SJSA1 (cell line): ENCODE data around the gene APC. TPM values are rescaled to one million over a fixed set of nuclear protein-coding genes. Genes with fewer than 3 reads are reported as not detected.

Source experiments
- DNase-seq, 2 experiments: peaks; one replicate each; pipeline ENCODE4 v3.0.0-alpha.2; 2015 to 2020; ENCODE audit warnings: low spot score in 2 of 2, low read depth in 1 of 2
- H3K27ac ChIP-seq: fragments of 250-450 bp; sonication (Bioruptor Pico); 2 replicates; pipeline ENCODE4 v1.5.1; 2020; ENCODE audit warnings: mild to moderate bottlenecking, moderate library complexity
- H3K27me3 ChIP-seq: fragments of 250-450 bp; sonication (Bioruptor Pico); replicated peaks from 2 replicates; pipeline ENCODE4 v1.5.1; 2020; ENCODE audit warnings: mild to moderate bottlenecking, moderate library complexity
- H3K36me3 ChIP-seq: fragments of 250-450 bp; sonication (Bioruptor Pico); 2 replicates; pipeline ENCODE4 v1.5.1; 2020; ENCODE audit warnings: mild to moderate bottlenecking
- H3K4me1 ChIP-seq: fragments of 250-450 bp; sonication (Bioruptor Pico); replicated peaks from 2 replicates; pipeline ENCODE4 v1.6.1; 2021; ENCODE audit warnings: mild to moderate bottlenecking
- H3K4me3 ChIP-seq: fragments of 250-450 bp; sonication (Bioruptor Pico); 2 replicates; pipeline ENCODE4 v1.5.1; 2020; ENCODE audit warnings: mild to moderate bottlenecking
- H3K9me3 ChIP-seq: fragments of 250-450 bp; sonication (Bioruptor Pico); replicated peaks from 2 replicates; pipeline ENCODE4 v1.5.1; 2020; ENCODE audit warnings: mild to moderate bottlenecking
- total RNA-seq: library from RNA; depleted of rRNA; stranded (reverse); fragments of >200 nt; shearing (Covaris generic); gene quantifications from 2 replicates; pipeline ENCODE4 v1.2.3, GENCODE V29; 2014

APC gene
- total RNA-seq, 1 experiment from 2014 or later, result 44.7 TPM

GRCh38 chr5:112733586-112733985, 4.1 kb upstream of the APC start:
- peaks cover 21% of the 10 kb centered on the region; the same call in 1 of the 2 replicates for H3K4me1 ChIP-seq
- no peak overlapping the region for H3K27ac ChIP-seq
- no peaks in the 10 kb centered on the region for H3K36me3 ChIP-seq
- H3K4me3 ChIP-seq, result no peak overlapping the region
- no peaks in the 10 kb centered on the region for H3K9me3 ChIP-seq
- no peak for DNase-seq
- H3K27me3 ChIP-seq, result no peaks in the 10 kb centered on the region

GRCh38 chr5:112734597-112734996, 3.1 kb upstream of the APC start:
- Histone ChIP-seq H3K27ac (no peak overlapping the region), H3K4me3 (no peak overlapping the region), H3K4me1 (peaks cover 22% of the 10 kb centered on the region; the same call in 1 of the 2 replicates), H3K9me3 (no peaks in the 10 kb centered on the region), H3K36me3 (no peaks in the 10 kb centered on the region), H3K27me3 (no peaks in the 10 kb centered on the region)
- DNase-seq, result no peak

DNA sequence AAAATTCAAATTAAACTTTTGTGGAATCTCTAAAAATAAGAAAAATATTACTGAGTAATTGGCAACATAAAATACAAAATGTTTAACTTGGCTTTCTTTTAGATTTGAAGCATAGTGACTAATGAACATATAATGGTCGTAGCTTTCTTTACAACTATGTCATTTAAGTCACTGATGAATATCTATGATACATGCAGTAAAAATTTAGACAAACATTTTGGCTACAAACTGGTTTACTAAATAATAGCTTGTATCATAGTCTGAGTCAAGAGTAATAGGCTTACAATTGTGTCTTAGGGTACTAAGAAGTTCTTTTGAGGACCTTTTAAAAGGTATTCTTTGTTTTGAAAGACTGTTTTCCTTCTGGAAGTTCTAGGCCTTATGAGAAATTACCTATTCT, 2.0 kb upstream of the APC start:
- Histone ChIP-seq H3K4me3 (no peak overlapping the region), H3K9me3 (no peaks in the 10 kb centered on the region), H3K4me1 (peaks cover 22% of the 10 kb centered on the region; the same call in 1 of the 2 replicates), H3K36me3 (no peaks in the 10 kb centered on the region), H3K27me3 (no peaks in the 10 kb centered on the region), H3K27ac (no peak overlapping the region)
- DNase-seq, result peak in 1 of 2 experiments; percentile 46

- H3K4me3 ChIP-seq, result peak overlapping the region; percentile 48
- H3K36me3 ChIP-seq, result no peaks in the 10 kb centered on the region
- DNase-seq, result no peak
- H3K9me3 ChIP-seq, result no peaks in the 10 kb centered on the region
- H3K4me1 ChIP-seq, result peaks cover 22% of the 10 kb centered on the region; the same call in 1 of the 2 replicates
- H3K27ac ChIP-seq, result peak overlapping the region; percentile 15; the same call in 1 of the 2 replicates
- H3K27me3 ChIP-seq, result no peaks in the 10 kb centered on the region
Measured at GRCh38 chr5:112737070-112737462, 619 bp upstream of the APC start.

DNA sequence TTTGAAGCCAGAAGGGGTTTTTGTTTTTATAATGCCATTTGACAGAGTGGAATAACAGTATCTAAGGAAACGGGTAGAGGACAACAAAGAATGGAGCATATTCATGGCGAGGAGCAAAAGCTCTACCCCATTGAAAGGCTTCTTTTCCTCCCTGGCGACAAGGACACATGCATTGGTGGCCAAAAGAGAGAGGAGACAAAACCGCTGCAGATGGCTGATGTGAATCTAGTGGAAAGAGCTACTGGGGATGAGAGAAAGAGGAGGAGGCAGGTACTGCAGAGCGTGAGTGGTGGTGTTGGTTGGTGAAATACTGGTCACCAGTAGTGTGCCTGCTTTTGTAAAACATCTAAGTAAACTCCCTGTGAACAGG, 491 bp downstream of the APC start:
- Histone ChIP-seq H3K4me1 (peaks cover 22% of the 10 kb centered on the region; the same call in 1 of the 2 replicates), H3K36me3 (no peaks in the 10 kb centered on the region), H3K4me3 (peak overlapping the region; percentile 48), H3K27ac (no peak overlapping the region), H3K9me3 (no peaks in the 10 kb centered on the region), H3K27me3 (no peaks in the 10 kb centered on the region)
- DNase-seq, result no peak

DNA sequence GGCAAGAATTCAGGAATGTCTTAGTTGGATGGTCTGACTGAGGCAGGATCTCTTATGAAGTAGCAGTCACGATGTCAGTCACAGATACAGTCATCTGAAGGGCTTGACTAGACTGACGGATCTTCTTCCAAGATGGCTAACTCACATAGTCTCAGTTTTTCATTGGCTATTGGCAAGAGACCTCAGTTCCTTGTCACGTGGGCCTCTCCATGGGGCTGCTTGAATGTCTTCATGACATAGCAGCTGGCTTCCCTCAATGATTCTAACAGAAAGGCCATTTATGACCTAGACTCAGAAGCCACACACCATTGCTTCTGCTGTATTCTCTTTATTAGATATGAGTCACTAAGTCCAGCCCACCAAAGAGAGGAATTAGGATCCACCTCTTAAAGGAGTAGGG, 4.7 kb downstream of the APC start:
- no peak for DNase-seq
- Histone ChIP-seq H3K27ac (no peak overlapping the region), H3K36me3 (no peaks in the 10 kb centered on the region), H3K4me3 (no peak overlapping the region), H3K9me3 (no peaks in the 10 kb centered on the region), H3K27me3 (no peaks in the 10 kb centered on the region), H3K4me1 (peaks cover 6% of the 10 kb centered on the region; the same call in 1 of the 2 replicates)

GRCh38 chr5:112743631-112744030, 5.9 kb downstream of the APC start:
- Histone ChIP-seq H3K9me3 (no peaks in the 10 kb centered on the region), H3K27ac (no peak overlapping the region), H3K4me1 (peaks cover under 1% of the 10 kb centered on the region; the same call in 1 of the 2 replicates), H3K36me3 (no peaks in the 10 kb centered on the region), H3K4me3 (no peak overlapping the region), H3K27me3 (no peaks in the 10 kb centered on the region)
- DNase-seq, result no peak

DNA sequence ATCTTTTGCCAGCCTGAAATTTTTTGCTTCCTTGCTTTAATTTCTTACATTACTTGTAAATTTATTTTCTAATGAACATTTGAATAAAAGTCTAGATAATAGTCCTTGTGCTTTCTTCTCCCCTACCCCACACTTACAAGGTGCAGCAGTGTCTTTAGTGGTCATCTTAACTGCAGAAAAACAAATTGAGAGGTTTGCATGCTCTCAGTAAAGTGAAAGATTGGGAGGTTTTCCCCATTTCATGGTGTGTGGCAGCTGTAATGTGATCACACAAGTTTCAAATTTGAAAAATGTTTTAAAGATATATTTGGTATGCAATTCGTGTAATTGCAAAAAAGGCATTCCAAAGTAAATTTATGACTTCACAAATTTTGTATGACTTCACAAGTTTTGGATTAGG, 14.7 kb downstream of the APC start:
- no peaks in the 10 kb centered on the region for H3K36me3 ChIP-seq
- H3K27me3 ChIP-seq, result no peaks in the 10 kb centered on the region
- H3K9me3 ChIP-seq, result no peaks in the 10 kb centered on the region
- no peaks in the 10 kb centered on the region for H3K4me1 ChIP-seq
- H3K4me3 ChIP-seq, result no peak overlapping the region
- H3K27ac ChIP-seq, result no peak overlapping the region
- DNase-seq, result no peak

GRCh38 chr5:112755703-112756102, 18.0 kb downstream of the APC start:
- no peak overlapping the region for H3K4me3 ChIP-seq
- H3K4me1 ChIP-seq, result no peaks in the 10 kb centered on the region
- 0 out of 2 replicates have a peak, but pooled peaks cover 5% of the 10 kb centered on the region for H3K36me3 ChIP-seq
- H3K9me3 ChIP-seq, result no peaks in the 10 kb centered on the region
- no peak overlapping the region for H3K27ac ChIP-seq
- no peaks in the 10 kb centered on the region for H3K27me3 ChIP-seq
- DNase-seq, result no peak

DNA sequence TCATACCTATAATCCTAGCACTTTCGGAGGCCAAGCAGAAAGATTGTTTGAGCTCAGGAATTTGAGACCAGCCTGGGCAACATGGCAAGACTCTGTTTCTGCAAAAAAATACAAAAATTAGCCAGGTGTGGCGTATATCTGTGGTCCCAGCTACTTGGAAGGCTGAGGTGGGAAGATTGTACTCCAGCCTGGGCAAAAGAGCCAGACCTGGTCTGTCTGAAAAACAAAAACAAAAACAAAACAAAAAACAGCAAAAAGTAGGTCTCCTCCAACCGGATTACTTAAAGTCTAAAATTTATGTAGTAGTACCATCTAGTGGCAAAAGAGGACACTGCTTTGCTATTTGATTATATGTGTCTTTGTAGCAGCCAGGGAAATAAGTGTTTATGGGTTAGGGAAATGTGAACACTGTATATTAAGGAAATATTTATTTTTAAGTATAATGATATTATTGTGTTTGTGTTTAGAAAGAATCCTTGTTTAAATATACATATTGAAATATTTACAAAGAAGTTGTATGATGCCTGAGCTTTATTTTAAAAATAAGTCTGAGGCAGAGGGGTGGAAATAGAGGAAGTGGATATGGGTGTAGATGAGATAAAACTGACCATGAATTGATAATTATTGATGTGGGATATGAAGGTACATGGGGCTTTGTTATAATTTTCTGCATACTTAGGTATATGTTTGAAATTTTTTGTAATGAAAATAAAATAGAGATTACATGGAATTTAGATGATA, 20.0 kb downstream of the APC start:
- H3K9me3 ChIP-seq, result no peaks in the 10 kb centered on the region
- peaks cover 6% of the 10 kb centered on the region for H3K4me1 ChIP-seq
- DNase-seq, result peak in 1 of 2 experiments; percentile 66
- H3K36me3 ChIP-seq, result 0 out of 2 replicates have a peak, but pooled peaks cover 5% of the 10 kb centered on the region
- H3K4me3 ChIP-seq, result no peak overlapping the region
- no peak overlapping the region for H3K27ac ChIP-seq
- no peaks in the 10 kb centered on the region for H3K27me3 ChIP-seq

DNA sequence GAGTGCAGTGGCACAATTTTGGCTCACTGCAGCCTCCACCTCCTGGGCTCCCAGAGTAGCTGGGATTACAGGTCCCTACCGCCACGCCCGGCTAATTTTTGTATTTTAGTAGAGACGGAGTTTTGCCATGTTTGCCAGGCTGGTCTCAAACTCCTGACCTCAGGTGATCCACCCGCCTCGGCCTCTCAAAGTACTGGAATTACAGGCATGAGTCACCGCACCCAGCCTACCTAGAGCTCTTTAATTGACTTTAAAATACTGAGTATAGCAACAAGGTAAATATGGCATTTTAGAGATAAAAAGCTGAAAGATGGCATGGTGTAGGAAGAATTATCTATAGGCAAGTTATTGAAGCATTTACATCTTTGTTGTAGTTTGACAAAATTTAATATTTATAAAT, 21.0 kb downstream of the APC start:
- DNase-seq, result no peak
- H3K4me3 ChIP-seq, result no peak overlapping the region
- no peaks in the 10 kb centered on the region for H3K9me3 ChIP-seq
- no peaks in the 10 kb centered on the region for H3K27me3 ChIP-seq
- 0 out of 2 replicates have a peak, but pooled peaks cover 5% of the 10 kb centered on the region for H3K36me3 ChIP-seq
- H3K27ac ChIP-seq, result no peak overlapping the region
- H3K4me1 ChIP-seq, result peaks cover 6% of the 10 kb centered on the region

- no peaks in the 10 kb centered on the region for H3K9me3 ChIP-seq
- H3K4me3 ChIP-seq, result no peak overlapping the region
- no peak for DNase-seq
- no peaks in the 10 kb centered on the region for H3K27me3 ChIP-seq
- peaks cover 6% of the 10 kb centered on the region for H3K4me1 ChIP-seq
- H3K27ac ChIP-seq, result no peak overlapping the region
- H3K36me3 ChIP-seq, result peaks cover 5% of the 10 kb centered on the region; the same call in 1 of the 2 replicates
Measured at GRCh38 chr5:112762113-112762810, 24.6 kb downstream of the APC start.

DNA sequence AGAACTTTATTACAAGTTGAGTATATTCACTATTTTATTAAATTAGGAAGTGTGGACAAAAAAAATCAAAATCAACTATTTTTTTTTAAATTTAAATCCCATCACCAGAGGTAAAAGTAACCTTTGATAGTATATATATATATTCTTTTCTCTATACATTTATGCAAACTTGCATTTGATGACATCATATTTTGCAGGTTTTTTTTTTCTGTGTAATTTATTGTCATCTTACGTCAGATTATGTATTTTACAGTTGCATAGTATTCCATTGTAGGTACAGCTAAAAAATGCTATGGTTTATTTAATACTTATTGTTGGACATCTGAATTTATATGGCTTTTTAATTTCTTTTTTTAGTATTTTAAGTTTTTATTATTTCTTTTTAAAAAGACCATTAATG, 25.5 kb downstream of the APC start:
- no peaks in the 10 kb centered on the region for H3K27me3 ChIP-seq
- DNase-seq, result no peak
- no peaks in the 10 kb centered on the region for H3K9me3 ChIP-seq
- H3K36me3 ChIP-seq, result peaks cover 9% of the 10 kb centered on the region; the same call in 1 of the 2 replicates
- no peak overlapping the region for H3K27ac ChIP-seq
- H3K4me3 ChIP-seq, result no peak overlapping the region
- H3K4me1 ChIP-seq, result peaks cover 6% of the 10 kb centered on the region

GRCh38 chr5:112772124-112772523, 34.4 kb downstream of the APC start:
- peak overlapping the region; percentile 0; the same call in 1 of the 2 replicates for H3K27ac ChIP-seq
- H3K9me3 ChIP-seq, result no peaks in the 10 kb centered on the region
- H3K27me3 ChIP-seq, result no peaks in the 10 kb centered on the region
- DNase-seq, result no peak
- no peak overlapping the region for H3K4me3 ChIP-seq
- peaks cover 20% of the 10 kb centered on the region for H3K36me3 ChIP-seq
- peaks cover 12% of the 10 kb centered on the region for H3K4me1 ChIP-seq
